Ishikawa (cell line): ENCODE measurements around the gene IMPDH2.

Source experiments
- CEBPB ChIP-seq: IDR thresholded peaks from 2 replicates; pipeline ENCODE4 v1.6.1; 2012
- CREB1 ChIP-seq: IDR thresholded peaks from 2 replicates; pipeline ENCODE4 v1.6.1; 2012; ENCODE audit warnings: low read depth
- EGR1 ChIP-seq: IDR thresholded peaks from 2 replicates; pipeline ENCODE4 v1.6.1; 2012
- EP300 ChIP-seq: IDR thresholded peaks from 2 replicates; pipeline ENCODE4 v1.6.1; 2012; ENCODE audit warnings: borderline replicate concordance
- FOXM1 ChIP-seq: IDR thresholded peaks from 2 replicates; pipeline ENCODE4 v1.6.1; 2012; ENCODE audit warnings: low read depth, borderline replicate concordance
- NFIC ChIP-seq: IDR thresholded peaks from 2 replicates; pipeline ENCODE4 v1.6.1; 2012
- RAD21 ChIP-seq: IDR thresholded peaks from 2 replicates; pipeline ENCODE4 v1.6.1; 2012; ENCODE audit warnings: low read depth
- TAF1 ChIP-seq: IDR thresholded peaks from 2 replicates; pipeline ENCODE4 v1.6.1; 2012; ENCODE audit warnings: low read depth, mild to moderate bottlenecking
- TCF12 ChIP-seq: IDR thresholded peaks from 2 replicates; pipeline ENCODE4 v1.6.1; 2012; ENCODE audit warnings: low read depth
- TEAD4 ChIP-seq: IDR thresholded peaks from 2 replicates; pipeline ENCODE4 v1.6.1; 2012
- YY1 ChIP-seq: IDR thresholded peaks from 2 replicates; pipeline ENCODE4 v1.6.1; 2012; ENCODE audit warnings: low read depth
- ZBTB7A ChIP-seq: IDR thresholded peaks from 2 replicates; pipeline ENCODE4 v1.6.1; 2012; ENCODE audit warnings: low read depth
- TF ChIP-seq, protein P1 (sequence below): IDR thresholded peaks from 2 replicates; pipeline ENCODE4 v1.6.1; 2012
- TF ChIP-seq, protein P2 (sequence below): IDR thresholded peaks from 2 replicates; pipeline ENCODE4 v1.6.1; 2012
- TF ChIP-seq, protein P3 (sequence below): IDR thresholded peaks from 2 replicates; pipeline ENCODE4 v1.6.1; 2012; ENCODE audit warnings: low read depth, mild to moderate bottlenecking

IMPDH2 gene

DNA sequence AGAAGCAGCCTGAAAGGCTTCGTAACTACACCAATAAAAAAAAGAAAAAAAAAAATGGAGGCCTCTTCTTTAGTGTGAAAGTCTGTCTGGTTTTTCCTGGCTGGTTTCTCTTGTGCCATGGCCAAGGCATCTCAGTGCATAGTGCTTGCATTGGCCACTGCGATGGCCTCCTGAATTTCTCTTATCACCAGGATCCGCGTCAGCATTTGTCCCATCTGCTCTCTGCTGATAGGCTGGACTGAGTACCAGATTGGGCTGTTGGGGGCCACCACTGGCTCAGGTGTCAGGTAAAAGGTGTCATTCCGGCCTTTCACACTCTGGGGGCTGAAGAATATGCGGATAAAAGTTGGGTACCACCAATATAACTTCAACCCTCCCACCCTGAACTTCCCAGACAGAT, 1.1 kb upstream of the IMPDH2 start:
- TF ChIP-seq TCF12, result no peak
- TF ChIP-seq, protein P1, sequence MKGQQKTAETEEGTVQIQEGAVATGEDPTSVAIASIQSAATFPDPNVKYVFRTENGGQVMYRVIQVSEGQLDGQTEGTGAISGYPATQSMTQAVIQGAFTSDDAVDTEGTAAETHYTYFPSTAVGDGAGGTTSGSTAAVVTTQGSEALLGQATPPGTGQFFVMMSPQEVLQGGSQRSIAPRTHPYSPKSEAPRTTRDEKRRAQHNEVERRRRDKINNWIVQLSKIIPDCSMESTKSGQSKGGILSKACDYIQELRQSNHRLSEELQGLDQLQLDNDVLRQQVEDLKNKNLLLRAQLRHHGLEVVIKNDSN, result no peak
- no peak for TF ChIP-seq FOXM1
- TF ChIP-seq CEBPB, result no peak
- TF ChIP-seq, protein P2, sequence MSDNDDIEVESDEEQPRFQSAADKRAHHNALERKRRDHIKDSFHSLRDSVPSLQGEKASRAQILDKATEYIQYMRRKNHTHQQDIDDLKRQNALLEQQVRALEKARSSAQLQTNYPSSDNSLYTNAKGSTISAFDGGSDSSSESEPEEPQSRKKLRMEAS, result no peak

DNA sequence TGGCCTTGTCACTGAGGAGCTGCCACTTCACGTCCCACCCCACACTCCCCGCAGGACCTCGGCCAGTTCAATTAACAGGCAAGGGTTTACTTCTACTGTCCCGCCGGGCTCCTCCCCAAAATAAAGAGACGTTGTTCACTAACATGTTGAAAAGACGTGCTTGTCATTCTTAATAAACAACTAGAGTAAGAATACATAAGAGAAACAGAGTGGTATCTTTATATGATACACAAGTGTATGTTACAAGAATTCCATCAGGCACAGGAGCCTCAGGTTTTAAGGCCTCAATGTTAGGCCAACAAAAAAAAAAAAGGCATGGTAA, 326 bp upstream of the IMPDH2 start:
- TF ChIP-seq EP300 (peak; percentile 1; the same call in 1 of the 2 replicates), NFIC (no peak)

DNA sequence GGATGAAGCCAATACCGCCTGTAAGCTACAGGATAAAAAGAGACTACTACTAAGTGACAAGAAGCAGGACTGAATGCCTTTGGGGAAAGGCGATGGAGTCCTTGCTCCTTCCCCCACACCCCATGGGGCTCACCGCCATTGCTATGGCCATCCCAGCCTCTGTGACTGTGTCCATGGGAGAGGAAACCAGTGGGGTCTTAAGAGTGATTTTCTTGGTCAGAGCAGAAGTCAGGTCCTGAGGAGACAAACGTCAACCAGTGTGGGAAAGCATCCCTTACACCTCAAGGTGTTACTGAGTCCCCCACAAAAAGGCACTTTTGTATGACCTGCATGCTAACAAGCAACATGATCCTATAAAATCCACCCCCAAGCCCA, 913 bp downstream of the IMPDH2 start:
- TF ChIP-seq RAD21 (no peak), ZBTB7A (no peak), EGR1 (no peak)
- TF ChIP-seq, protein P2, result no peak

DNA sequence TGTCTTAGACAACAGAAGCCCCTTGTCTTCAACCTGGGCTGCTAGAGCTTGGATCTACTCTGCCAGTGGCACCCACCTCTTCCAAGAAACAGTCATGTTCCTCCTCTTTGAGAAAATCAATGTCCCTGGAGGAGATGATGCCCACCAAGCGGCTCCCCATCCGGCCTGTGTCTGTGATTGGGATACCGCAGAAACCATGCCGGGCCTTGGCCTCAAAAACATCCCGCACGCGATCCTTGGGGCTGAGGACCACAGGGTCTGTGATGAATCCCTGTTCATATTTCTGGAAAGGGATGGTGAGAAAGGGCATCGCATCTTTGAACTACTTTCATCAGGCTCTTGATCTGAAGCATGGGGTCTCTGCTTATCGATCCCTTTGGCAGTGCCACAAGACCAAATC, 1.6 kb downstream of the IMPDH2 start:
- TF ChIP-seq NFIC, result no peak
- no peak for TF ChIP-seq EP300
- TF ChIP-seq, protein P3, sequence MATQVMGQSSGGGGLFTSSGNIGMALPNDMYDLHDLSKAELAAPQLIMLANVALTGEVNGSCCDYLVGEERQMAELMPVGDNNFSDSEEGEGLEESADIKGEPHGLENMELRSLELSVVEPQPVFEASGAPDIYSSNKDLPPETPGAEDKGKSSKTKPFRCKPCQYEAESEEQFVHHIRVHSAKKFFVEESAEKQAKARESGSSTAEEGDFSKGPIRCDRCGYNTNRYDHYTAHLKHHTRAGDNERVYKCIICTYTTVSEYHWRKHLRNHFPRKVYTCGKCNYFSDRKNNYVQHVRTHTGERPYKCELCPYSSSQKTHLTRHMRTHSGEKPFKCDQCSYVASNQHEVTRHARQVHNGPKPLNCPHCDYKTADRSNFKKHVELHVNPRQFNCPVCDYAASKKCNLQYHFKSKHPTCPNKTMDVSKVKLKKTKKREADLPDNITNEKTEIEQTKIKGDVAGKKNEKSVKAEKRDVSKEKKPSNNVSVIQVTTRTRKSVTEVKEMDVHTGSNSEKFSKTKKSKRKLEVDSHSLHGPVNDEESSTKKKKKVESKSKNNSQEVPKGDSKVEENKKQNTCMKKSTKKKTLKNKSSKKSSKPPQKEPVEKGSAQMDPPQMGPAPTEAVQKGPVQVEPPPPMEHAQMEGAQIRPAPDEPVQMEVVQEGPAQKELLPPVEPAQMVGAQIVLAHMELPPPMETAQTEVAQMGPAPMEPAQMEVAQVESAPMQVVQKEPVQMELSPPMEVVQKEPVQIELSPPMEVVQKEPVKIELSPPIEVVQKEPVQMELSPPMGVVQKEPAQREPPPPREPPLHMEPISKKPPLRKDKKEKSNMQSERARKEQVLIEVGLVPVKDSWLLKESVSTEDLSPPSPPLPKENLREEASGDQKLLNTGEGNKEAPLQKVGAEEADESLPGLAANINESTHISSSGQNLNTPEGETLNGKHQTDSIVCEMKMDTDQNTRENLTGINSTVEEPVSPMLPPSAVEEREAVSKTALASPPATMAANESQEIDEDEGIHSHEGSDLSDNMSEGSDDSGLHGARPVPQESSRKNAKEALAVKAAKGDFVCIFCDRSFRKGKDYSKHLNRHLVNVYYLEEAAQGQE, result no peak
- no peak for TF ChIP-seq ZBTB7A

DNA sequence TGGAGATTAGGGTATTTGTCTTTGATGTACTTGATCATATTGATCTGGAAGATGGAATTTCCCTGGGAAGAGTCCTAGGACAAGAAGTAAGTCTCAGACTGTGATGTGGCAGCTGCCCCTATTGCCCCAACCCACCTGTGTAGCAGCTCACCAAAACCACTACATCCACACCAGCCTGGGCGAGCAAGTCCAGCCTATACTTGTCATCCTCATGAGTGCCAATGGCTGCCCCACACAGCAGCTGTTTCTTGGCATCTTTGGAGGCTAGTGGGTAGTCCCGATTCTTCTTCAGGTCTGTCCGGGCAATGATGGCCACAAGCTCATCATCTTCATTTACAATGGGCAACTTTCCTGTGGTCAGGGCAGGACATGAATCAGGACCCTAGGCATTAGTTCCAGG, 2.7 kb downstream of the IMPDH2 start:
- TF ChIP-seq ZBTB7A, result no peak
- no peak for TF ChIP-seq TEAD4
- TF ChIP-seq YY1, result no peak
- no peak for TF ChIP-seq NFIC
- TF ChIP-seq, protein P2, result no peak
- no peak for TF ChIP-seq CREB1
- TF ChIP-seq EGR1, result no peak
- TF ChIP-seq TCF12, result no peak
- TF ChIP-seq RAD21, result no peak
- TF ChIP-seq CEBPB, result no peak

DNA sequence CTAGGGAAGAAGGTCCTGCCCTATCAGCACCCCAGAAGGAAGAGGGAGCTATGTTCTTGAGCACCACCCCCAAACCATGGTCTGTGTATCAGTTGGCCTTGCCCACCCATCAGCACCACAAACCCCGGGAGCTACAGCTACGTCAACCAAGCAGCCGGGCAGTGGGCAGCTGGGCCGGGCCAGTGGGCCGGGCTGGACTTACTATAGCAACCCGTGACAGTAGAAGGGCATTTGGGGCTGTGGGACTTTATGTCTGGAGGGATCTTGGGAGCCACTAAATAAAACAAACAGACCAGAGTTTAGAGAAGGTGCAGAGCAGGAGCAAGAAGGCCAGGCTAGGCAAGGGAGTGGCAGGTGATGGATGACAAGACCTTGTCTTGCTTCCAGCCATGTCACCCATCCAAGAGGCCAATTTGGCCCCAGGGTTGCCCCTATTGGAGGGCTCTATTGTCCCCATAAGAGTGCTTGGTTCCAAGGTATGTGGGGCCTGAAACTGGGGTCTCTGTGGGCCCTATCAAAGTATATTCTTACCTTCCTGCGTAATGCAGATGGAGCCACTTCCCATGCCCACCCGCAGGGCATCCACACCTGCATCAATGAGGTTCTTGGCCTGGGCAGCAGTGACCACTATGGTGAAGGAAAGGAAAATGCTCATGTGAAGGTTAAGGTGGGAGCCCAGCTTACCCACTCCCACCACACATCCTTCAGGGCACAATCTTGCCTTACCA, 3.2 kb downstream of the IMPDH2 start:
- TF ChIP-seq CREB1, result no peak
- TF ChIP-seq, protein P1, result no peak
- TF ChIP-seq ZBTB7A, result no peak
- no peak for TF ChIP-seq TCF12
- TF ChIP-seq, protein P3, result no peak
- TF ChIP-seq EGR1, result no peak
- TF ChIP-seq TEAD4, result no peak
- TF ChIP-seq YY1, result no peak
- TF ChIP-seq CEBPB, result no peak
- TF ChIP-seq, protein P2, result no peak
- no peak for TF ChIP-seq NFIC
- TF ChIP-seq RAD21, result no peak
- no peak for TF ChIP-seq FOXM1
- no peak for TF ChIP-seq TAF1
- TF ChIP-seq EP300, result no peak
